ENCODE results near the gene PTX3.

Gene PTX3

DNA sequence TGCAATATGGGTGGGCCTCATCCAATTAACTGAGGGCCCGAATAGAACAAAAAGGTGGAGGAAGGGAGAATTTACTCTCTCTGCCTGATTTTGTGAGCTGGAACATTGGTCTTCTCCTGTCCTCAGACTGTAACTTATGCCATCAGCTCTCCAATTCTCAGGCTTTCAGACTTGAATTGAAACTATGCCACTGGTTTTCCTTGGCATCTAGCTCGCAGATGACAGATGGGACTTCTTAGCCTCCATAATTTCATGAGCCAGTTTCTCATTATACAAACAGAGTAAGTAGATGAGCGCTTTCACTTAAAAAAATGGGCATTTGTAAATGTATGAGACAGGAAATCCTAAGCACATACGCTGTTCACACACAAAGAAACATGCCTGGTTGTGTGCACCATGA is 8.7 kb upstream of the PTX3 start:
- DNase-seq: no peak

DNA sequence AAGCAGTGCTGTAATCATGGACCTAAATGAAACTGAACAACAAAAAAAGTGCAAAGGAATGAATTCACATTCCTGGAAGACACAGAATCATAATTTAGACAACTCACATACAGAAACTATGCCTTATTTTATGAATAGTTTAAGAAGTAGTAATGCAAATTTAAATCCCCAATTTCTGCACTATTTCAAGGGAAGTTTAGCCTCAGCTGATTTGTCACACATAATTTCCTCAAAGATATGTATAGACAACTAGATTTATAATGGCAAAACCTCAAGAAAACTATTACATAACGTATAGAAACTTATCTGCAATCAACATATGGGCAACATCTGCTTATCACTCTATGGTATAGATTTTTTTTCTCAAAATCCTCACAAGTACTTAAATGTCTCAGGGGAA is 7.8 kb upstream of the PTX3 start:
- no peak for DNase-seq

DNA sequence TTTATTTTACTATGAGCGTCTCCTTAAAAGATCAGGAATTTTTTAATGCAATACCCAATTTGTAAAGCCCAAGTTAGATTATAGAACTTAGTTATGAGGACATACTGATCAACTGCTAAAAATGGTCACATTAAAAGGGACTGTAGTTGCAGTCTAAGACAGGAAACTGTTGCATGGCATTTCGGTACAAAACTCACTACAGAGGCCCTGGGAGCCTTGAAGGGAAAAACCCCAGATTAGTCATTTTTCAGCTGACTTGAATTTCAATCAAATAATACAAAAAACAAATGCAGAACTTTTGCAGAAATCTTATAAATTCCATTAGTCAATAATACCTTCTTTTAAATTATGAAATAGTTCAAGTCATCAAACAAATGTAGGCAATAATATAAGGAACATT is 6.9 kb upstream of the PTX3 start:
- no peak for DNase-seq

DNA sequence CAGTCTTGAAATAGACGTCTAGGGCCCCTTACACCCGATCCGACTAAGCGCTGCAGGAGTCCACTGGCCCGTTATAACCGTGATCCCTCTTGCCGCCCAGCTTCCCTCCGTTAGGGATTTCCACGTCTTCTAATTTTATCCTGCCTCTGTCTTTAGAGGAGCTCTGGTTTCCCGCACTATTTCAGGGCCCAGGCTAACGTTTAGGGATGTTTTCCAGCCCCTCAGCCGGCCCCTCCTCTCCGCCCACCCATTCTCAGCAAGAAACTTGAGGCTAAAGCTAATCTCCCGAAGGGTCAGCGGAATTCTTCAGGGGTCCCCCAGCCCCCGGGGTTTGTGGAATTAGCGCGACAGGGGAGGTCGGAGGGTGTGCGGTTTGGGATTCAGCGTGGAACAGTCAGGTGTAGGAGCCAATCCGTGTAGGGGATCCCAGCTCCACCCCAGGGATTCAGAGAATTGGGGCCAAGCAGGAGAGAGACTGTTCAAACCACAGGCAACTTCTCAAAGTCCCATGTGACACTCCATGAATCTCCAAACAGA is 1.6 kb downstream of the PTX3 start:
- DNase-seq: no peak

GRCh38 chr3:157441102-157441624 is 4.5 kb downstream of the PTX3 start:
- no peak for DNase-seq

GRCh38 chr3:157442729-157443128 is 6.1 kb downstream of the PTX3 start:
- no peak for DNase-seq

GRCh38 chr3:157443905-157444796 is 7.5 kb downstream of the PTX3 start:
- no peak for DNase-seq

DNA sequence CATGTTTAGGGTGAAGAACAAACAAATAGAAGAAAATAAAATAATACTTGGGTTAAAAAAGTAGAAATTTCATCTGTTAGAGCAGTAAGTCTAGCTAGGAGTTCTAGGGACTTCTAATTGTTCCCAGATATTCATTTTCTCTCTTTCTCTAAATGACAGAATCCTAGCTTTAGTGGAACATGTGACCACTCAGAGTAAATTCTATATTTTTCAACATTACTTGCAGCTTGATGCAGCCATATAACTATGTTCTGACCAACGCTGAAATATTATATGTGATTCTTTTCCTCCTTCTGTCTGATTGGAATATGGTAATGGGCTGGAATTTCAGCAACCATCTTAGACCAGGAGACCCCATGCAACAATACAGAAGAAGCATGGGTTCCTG is 8.1 kb downstream of the PTX3 start:
- DNase-seq: no peak

DNA sequence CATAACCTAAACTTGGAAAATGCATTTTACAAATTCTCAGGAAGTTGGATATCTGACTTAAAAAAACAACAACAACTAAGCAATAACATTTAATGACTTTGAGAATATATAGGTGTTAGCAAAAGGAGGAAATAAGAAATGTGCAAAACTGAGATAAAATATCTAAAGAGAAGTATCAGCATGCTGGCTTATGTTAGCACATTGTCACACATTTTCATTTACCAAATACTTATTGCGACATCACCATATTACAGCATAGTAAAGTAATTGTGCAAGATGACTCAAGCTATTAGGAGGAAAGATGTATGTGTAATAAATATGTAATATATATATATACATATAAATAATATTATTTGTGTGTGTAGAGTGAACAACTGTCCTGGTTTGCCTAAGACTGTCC is 9.2 kb downstream of the PTX3 start:
- DNase-seq: no peak

- no peak for DNase-seq
Measured at GRCh38 chr3:157447026-157447694, 10.5 kb downstream of the PTX3 start.

DNA sequence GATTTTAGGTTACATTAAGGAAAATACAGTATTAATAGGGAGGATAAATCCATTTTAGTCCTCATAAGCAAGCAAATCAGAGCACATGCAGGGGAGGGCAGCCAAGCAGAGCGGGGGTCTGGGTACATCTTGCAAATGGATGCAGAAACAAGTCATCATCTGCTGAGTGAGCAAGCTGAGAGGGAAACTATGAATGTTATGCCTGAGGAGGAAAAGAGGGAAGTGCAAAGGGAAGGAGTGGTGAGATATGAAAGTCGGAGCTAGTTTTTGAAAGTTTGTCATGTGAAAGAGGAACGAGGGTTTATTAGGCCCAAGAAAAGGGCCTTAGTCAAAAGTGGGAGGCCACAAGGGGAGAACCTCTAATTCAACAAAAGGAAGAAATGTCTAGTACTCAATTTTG is 15.4 kb downstream of the PTX3 start:
- no peak for DNase-seq

GRCh38 chr3:157453824-157454223 is 17.2 kb downstream of the PTX3 start:
- DNase-seq: no peak

GRCh38 chr3:157459706-157460105 is 23.1 kb downstream of the PTX3 start:
- no peak for DNase-seq

DNA sequence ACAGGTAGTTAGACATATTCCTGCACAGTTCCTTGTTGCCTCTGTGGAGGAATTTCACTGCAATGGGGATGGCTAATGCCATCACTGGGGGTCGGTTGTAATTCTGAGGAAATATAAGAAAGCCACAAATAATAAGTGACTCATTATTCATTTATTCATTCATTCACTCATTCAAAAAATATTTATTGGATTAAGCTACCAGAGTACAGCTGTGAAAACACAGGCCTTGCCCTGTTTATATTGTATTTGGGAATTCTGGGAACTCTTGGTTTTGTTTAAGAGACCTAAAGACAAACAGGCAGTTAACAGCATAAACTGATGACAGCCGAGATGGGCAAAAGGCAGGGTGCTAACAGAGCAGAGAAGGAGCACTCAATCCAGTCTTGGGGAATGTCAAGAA is 23.6 kb downstream of the PTX3 start:
- no peak for DNase-seq

DNA sequence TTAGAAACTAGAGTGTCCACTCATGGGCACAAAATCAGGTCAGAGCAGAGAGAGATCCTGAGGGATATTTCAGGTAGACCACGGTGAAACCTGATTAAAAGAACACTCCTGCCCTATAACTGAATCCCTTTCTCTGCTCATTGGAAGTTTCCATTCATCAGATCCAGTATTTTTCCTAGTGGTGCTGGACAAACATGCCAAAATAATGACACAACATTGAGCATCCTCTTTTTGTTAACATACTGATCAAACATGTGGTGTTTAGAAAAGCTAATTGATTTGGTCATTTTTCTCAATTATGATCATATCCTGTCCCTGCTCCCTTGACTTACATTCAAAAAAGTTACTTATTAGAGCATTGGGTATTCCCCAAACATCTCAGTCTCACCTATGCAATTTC is 27.2 kb downstream of the PTX3 start:
- DNase-seq: no peak

DNA sequence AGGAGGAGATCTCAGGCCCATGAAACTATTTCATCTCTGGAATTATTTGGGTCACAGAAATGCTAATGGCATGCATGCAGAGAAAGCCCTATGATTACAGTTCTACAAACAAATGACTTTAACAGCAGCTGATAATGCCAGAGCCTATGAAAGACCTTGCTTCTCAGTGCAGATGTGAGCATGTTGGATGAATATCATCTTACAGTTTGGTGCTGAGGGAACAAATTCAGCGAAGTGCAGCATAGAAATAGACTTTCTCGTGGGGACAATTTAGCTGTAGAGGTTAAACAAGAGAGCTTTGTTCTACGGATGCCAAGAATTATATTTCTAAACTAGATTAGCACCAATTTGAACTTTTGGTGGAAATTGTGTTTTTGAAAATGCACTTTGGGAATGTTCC is 27.7 kb downstream of the PTX3 start:
- no peak for DNase-seq

DNA sequence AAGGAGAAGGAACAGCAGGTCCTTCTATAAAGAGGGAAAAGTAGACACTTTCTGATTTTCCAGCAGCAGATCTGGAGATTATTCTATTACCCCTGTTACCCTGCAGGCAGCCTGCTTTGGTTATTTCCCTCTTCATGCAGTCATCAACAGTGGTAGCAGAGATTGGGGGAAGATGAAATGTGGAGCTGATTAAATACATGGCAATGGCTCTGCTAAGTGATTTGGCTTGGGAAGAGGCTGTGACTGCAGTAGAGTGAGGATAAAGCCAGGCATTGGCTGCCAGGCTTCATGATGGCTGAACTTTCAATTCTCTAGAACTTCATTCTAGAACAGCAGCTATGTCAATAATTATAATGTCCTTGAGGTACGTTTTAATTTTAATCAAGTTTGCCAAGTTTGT is 29.1 kb downstream of the PTX3 start:
- no peak for DNase-seq

GRCh38 chr3:157467200-157467599 is 30.6 kb downstream of the PTX3 start:
- no peak for DNase-seq

- no peak for DNase-seq
Measured at GRCh38 chr3:157469561-157470294, 33.1 kb downstream of the PTX3 start.

DNA sequence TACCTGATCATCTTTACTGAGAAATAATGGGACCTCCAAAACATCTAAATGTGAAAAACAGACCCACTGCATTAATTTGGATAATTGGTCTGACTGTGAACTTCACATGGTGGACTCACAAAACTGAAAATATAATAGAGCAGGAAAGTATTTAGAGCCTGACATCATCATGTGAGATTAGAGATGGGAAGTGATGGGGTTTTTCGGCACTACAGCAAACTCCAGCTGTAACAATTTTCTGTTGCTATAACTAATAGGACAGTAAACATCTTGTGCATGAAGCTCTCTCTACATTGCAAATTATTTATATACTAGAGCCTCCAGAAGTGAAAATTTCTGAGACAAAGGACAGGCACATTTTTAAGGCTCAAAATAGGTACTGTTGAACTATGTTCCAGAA is 34.4 kb downstream of the PTX3 start:
- DNase-seq: no peak

DNA sequence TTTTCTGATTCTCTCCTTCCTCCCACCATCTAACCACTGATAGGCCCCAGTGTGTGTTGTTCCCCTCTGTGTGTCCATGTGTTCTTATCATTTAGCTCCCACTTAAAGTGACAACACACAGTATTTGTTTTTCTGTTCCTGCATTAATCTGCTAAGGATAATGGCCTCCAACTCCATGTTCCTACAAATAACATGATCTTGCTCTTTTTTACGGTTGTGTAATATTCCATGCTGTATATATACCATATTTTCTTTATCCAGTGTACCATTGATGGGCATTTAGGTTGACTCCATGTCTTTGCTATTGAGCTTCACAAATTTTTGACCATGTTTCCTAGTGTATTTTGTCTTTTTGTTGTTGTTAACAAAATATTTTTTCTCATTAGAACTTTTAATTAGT is 36.0 kb downstream of the PTX3 start:
- no peak for DNase-seq

DNA sequence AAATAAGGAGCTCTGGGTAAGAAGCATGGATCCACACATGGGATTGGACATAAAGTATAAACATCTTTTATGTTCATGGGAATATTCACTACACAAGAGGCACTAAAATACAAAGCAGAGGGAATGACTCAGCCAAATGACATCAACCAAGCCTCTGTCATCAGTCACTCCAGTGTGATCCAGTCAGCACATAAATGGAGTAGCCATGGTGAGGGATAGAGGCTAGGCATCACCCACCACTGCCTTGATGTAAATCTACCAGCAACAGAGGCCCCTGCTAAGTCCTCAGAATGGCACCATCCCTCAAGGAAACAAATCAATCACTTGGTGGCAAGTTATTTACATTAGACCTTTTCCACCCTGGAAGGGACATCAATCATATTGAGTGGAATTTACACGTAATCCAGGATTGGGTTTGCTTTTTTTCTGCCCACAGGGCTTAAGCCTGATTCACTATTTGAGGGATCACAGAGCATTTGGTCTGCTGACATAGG is 39.3 kb downstream of the PTX3 start:
- DNase-seq: no peak

DNA sequence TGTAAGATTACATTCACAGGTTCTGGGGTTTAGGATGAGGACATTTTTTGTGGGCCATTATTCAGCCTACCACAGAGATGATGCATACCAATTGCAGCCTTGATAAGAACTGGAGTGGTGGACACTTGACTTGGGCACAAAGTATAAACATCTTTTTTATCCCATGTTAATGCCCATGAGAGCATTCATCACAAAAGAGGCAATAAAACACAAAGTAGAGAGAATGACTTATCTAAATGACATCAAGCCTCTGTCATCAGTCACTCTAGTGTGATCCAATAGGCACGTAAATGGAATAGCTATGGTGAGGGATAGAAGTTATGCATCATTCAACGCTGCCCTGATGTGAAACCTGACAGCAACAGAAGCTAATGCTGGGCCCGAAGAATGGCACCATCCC is 40.8 kb downstream of the PTX3 start:
- DNase-seq: no peak
